HepG2 (cell line): ENCODE data around the gene MACROD2. TPM values are rescaled to one million over a fixed set of nuclear protein-coding genes. Genes with fewer than 3 reads are reported as not detected.

Source experiments
- AHDC1 ChIP-seq: sonication (generic); formaldehyde crosslinking; IDR thresholded peaks from 2 replicates; pipeline ENCODE4 v1.5.1; 2020; ENCODE audit warnings: mild to moderate bottlenecking, missing genetic modification reagents, borderline replicate concordance
- ARID3A ChIP-seq: IDR thresholded peaks from 2 replicates; pipeline ENCODE4 v1.6.1; 2012; ENCODE audit warnings: low read depth, low read length, improper control_type of control experiment
- BHLHE40 ChIP-seq: IDR thresholded peaks from 2 replicates; pipeline ENCODE4 v1.6.1; 2011; ENCODE audit warnings: low read length, improper control_type of control experiment
- ELF3 ChIP-seq: IDR thresholded peaks from 2 replicates; pipeline ENCODE4 v1.6.1; 2016; ENCODE audit warnings: missing genetic modification reagents, missing compliant biosample characterization
- ERF ChIP-seq: IDR thresholded peaks from 2 replicates; pipeline ENCODE4 v1.6.1; 2018; ENCODE audit warnings: missing biosample characterization, missing genetic modification reagents
- FOXK2 ChIP-seq: fragments of 450-650 bp; IDR thresholded peaks from 2 replicates; pipeline ENCODE4 v1.6.1; 2016
- HBP1 ChIP-seq: IDR thresholded peaks from 2 replicates; pipeline ENCODE4 v1.6.1; 2016; ENCODE audit warnings: low read depth, control low read depth
- KDM4B ChIP-seq: sonication (generic); formaldehyde crosslinking; IDR thresholded peaks from 2 replicates; pipeline ENCODE4 v1.4.0; 2020; ENCODE audit warnings: missing genetic modification reagents
- MYPOP ChIP-seq: sonication (generic); formaldehyde crosslinking; IDR thresholded peaks from 2 replicates; pipeline ENCODE4 v1.8.1; 2023; ENCODE audit warnings: mild to moderate bottlenecking, moderate library complexity, missing genetic modification reagents
- NFE2L1 ChIP-seq: sonication (generic); formaldehyde crosslinking; IDR thresholded peaks from 2 replicates; pipeline ENCODE4 v1.4.0; 2020; ENCODE audit warnings: missing genetic modification reagents, mild to moderate bottlenecking, borderline replicate concordance
- NFRKB ChIP-seq: fragments of 450-650 bp; IDR thresholded peaks from 2 replicates; pipeline ENCODE4 v1.6.1; 2017
- STAT6 ChIP-seq: sonication (generic); formaldehyde crosslinking; IDR thresholded peaks from 2 replicates; pipeline ENCODE4 v1.4.0; 2020; ENCODE audit warnings: missing genetic modification reagents, mild to moderate bottlenecking, borderline replicate concordance
- TEAD3 ChIP-seq: optimal IDR thresholded peaks from 2 replicates; pipeline ENCODE3; 2016; ENCODE audit warnings: borderline replicate concordance
- ZFP41 ChIP-seq: sonication (generic); formaldehyde crosslinking; IDR thresholded peaks from 2 replicates; pipeline ENCODE4 v1.4.0; 2020; ENCODE audit warnings: mild to moderate bottlenecking, missing genetic modification reagents, borderline replicate concordance
- ZKSCAN8 ChIP-seq: IDR thresholded peaks from 2 replicates; pipeline ENCODE4 v1.6.1; 2016; ENCODE audit warnings: borderline replicate concordance, missing genetic modification reagents, missing compliant biosample characterization
- ZNF282 ChIP-seq: fragments of 450-650 bp; IDR thresholded peaks from 2 replicates; pipeline ENCODE4 v1.6.1; 2018; ENCODE audit not compliant: partially characterized antibody
- ZNF451 ChIP-seq: sonication (generic); formaldehyde crosslinking; IDR thresholded peaks from 2 replicates; pipeline ENCODE4 v1.5.0; 2020; ENCODE audit warnings: mild to moderate bottlenecking, missing genetic modification reagents
- ZNF772 ChIP-seq: sonication (generic); formaldehyde crosslinking; IDR thresholded peaks from 2 replicates; pipeline ENCODE4 v1.5.0; 2020; ENCODE audit warnings: mild to moderate bottlenecking, missing genetic modification reagents
- polyA plus RNA-seq, 8 experiments: library from polyadenylated mRNA; depleted of rRNA in 3 of 8; stranded (reverse) in 7 of 8; unstranded in 1 of 8; fragments of >200 nt; fragmentation: Illumina TruSeq in 4 of 8; extraction: Trizol in 4 of 8; gene quantifications; 2 replicates each; pipeline versions ENCODE4 v1.2.1 to v1.2.3, GENCODE V29; 2011 to 2016; ENCODE audit warnings: low read depth in 4 of 8, missing spikeins in 1 of 8, mixed read lengths in 1 of 8; ENCODE audit not compliant: insufficient read depth in 1 of 8
- total RNA-seq, 5 experiments: library from RNA; depleted of rRNA; stranded (reverse); fragments of >200 nt; fragmentation: Illumina TruSeq; extraction: Trizol; gene quantifications; 2 replicates each; pipeline ENCODE4 v1.2.3, GENCODE V29; 2016; ENCODE audit warnings: low read depth in 1 of 5

Gene MACROD2
- total and polyA plus RNA-seq, 2 of the 13 experiments (the other 11 are each of a cell fraction or from before 2014, with no cell fraction given) = 0.13 to 0.51 TPM

GRCh38 chr20:14879020-14879697 is 883.8 kb downstream of the MACROD2 start (continued):
- peak; percentile 28; the same call in 1 of the 2 replicates for TF ChIP-seq MYPOP (CRISPR knock-in tag)
- no peak for TF ChIP-seq ZFP41 (CRISPR knock-in tag)
- TF ChIP-seq NFRKB = no peak
- TF ChIP-seq TEAD3 (CRISPR knock-in tag) = no peak
- TF ChIP-seq AHDC1 (CRISPR knock-in tag) = peak; percentile 74; the same call in 1 of the 2 replicates
- no peak for TF ChIP-seq FOXK2
- no peak for TF ChIP-seq BHLHE40
- TF ChIP-seq STAT6 (CRISPR knock-in tag) = no peak
- no peak for TF ChIP-seq HBP1 (CRISPR knock-in tag)
- TF ChIP-seq ARID3A = peak; percentile 91
- TF ChIP-seq KDM4B (CRISPR knock-in tag) = no peak
- peak; percentile 72; the same call in 1 of the 2 replicates for TF ChIP-seq ZKSCAN8 (CRISPR knock-in tag)
- TF ChIP-seq ZNF772 = no peak
- peak; percentile 59 for TF ChIP-seq ELF3 (CRISPR knock-in tag)
- no peak for TF ChIP-seq ZNF451 (CRISPR knock-in tag)
- no peak for TF ChIP-seq ZNF282
- TF ChIP-seq ERF (CRISPR knock-in tag) = no peak
- no peak for TF ChIP-seq NFE2L1 (CRISPR knock-in tag)
